Adrenal gland (tissue), 12 donors: ENCODE results near the gene INSYN1. TPM values are rescaled to one million over a fixed set of nuclear protein-coding genes. Genes with fewer than 3 reads are reported as not detected.

Source experiments
- DNase-seq, 7 donors: peaks; one replicate each; pipeline ENCODE4 v3.0.0-alpha.2; 2019 to 2020
- H3K27ac ChIP-seq, 5 donors: fragments of 200-600 bp; sonication (generic) in 4 of 5; 1 replicate in 3 of 5; 2 replicates in 2 of 5; pipeline versions ENCODE4 v1.5.1 to v1.8.0; 2016 to 2020; ENCODE audit warnings: mild to moderate bottlenecking in 1 of 5
- H3K27me3 ChIP-seq: fragments of 200-600 bp; 2 replicates; pipeline ENCODE4 v1.8.0; 2021
- H3K36me3 ChIP-seq, 2 donors: fragments of 200-600 bp; replicated peaks in 1 of 2; 1 replicate in 1 of 2; 2 replicates in 1 of 2; pipeline versions ENCODE4 v1.5.1 to v1.8.0; 2018 to 2022
- H3K4me1 ChIP-seq, 2 donors: fragments of 200-600 bp; replicated peaks in 1 of 2; 1 replicate in 1 of 2; 2 replicates in 1 of 2; pipeline versions ENCODE4 v1.5.1 to v1.8.0; 2018 to 2021
- H3K4me3 ChIP-seq, 4 donors: fragments of 200-600 bp; sonication (generic) in 3 of 4; one replicate each; pipeline ENCODE4 v1.5.1; 2016 to 2018
- H3K9me3 ChIP-seq, 3 donors: fragments of 200-600 bp; sonication (generic) in 1 of 3; replicated peaks in 1 of 3; 1 replicate in 2 of 3; 2 replicates in 1 of 3; pipeline versions ENCODE4 v1.5.1 to v1.8.0; 2016 to 2021
- CTCF ChIP-seq, 6 experiments: fragments of 450-650 bp in 4 of 6; fragments of 200-600 bp in 2 of 6; sonication (generic) in 1 of 6; IDR thresholded peaks; 1 replicate in 5 of 6; 2 replicates in 1 of 6; pipeline versions ENCODE4 v1.5.1 to v1.8.0; 2016 to 2021; ENCODE audit warnings: antibody characterized with exemption in 6 of 6, mild to moderate bottlenecking in 2 of 6, moderate library complexity in 1 of 6
- POLR2A ChIP-seq, 2 donors: fragments of 450-650 bp; IDR thresholded peaks; one replicate each; pipeline ENCODE4 v1.6.1; 2017; ENCODE audit warnings: antibody characterized with exemption in 2 of 2, mild to moderate bottlenecking in 2 of 2, moderate library complexity in 1 of 2
- WGBS, 4 donors: extraction: QIAGEN DNeasy Blood & Tissue Kit in 2 of 4; methylation state at CpG; one replicate each; pipeline versions ENCODE4 v1.1.5 to v1.1.7; 2013 to 2017; 5-methylcytosine and 5-hydroxymethylcytosine counted together
- intact Hi-C, 2 donors: fragments of 100-400 bp; cut with DNase I; formaldehyde crosslinking; loops; one replicate each; pipeline versions ENCODE4 v1.14.1 to v1.15.0; 2022 to 2023
- polyA plus RNA-seq, 3 donors: library from polyadenylated mRNA; stranded (reverse); fragments of 200-250 nt in 2 of 3; fragments of 350-450 nt in 1 of 3; fragmentation: Illumina TruSeq in 1 of 3; extraction: RNeasy Lipid Tissue Mini Kit (QIAGEN cat#74804) in 1 of 3; gene quantifications; one replicate each; pipeline ENCODE4 v1.2.3, GENCODE V29; 2013 to 2014
- total RNA-seq, 9 donors: library from RNA; depleted of rRNA in 4 of 9; stranded (reverse); fragments of >200 nt in 4 of 9; fragments of 120-200 nt in 1 of 9; fragmentation: NEBNext Ultra II Directional in 1 of 9; extraction: Animal tissue kit (Norgen Biotek cat#: 25700) in 1 of 9; gene quantifications; one replicate each; pipeline versions ENCODE4 v1.1.0 to v1.2.4, GENCODE V29; 2013 to 2023
- donor health status: healthy with polysubstance abuse.
- donor health status: Bipolar disorder and iron deficiency.
- donor health status: DM: yes; HTN: yes; CAD: no.
- donor health status: DM: no; HTN: no; CAD: no.
- donor health status: DM: no; HTN: no; CAD: no.
- donor health status: DM: yes; HTN: yes; CAD: no.

The INSYN1 gene
- total and polyA plus RNA-seq, 12 donors = 0.68 to 19.5 (median 3.7) TPM

- Histone ChIP-seq H3K4me1 (peaks cover 33 to 53% of the 10 kb centered on the region in 2 donors), H3K27me3 (no peaks in the 10 kb centered on the region), H3K27ac (peak overlapping the region in 4 of 5 donors; percentile 1 to 74 (median 64)), H3K9me3 (no peaks in the 10 kb centered on the region), H3K4me3 (no peak overlapping the region), H3K36me3 (peaks cover 0 to 4% of the 10 kb centered on the region in 2 donors)
- WGBS, 4 donors = 63 to 70% (median 63%) methylated on average over 9 to 16 of the region's 16 CpGs
- intact Hi-C loops = no loop called here
- DNase-seq = no peak
- TF ChIP-seq POLR2A (IDR thresholded peaks at IDR 0.05) (no peak), CTCF (IDR thresholded peaks at IDR 0.05) (no peak)
Observed at GRCh38 chr15:73695773-73696640, 57.1 kb downstream of the INSYN1 start.

GRCh38 chr15:73694419-73694818 is 58.7 kb downstream of the INSYN1 start:
- intact Hi-C loops = no loop called here
- TF ChIP-seq POLR2A (IDR thresholded peaks at IDR 0.05) (no peak), CTCF (IDR thresholded peaks at IDR 0.05) (no peak)
- Histone ChIP-seq H3K9me3 (no peaks in the 10 kb centered on the region), H3K27ac (no peak overlapping the region), H3K4me1 (peaks cover 43 to 69% of the 10 kb centered on the region in 2 donors), H3K4me3 (no peak overlapping the region), H3K27me3 (no peaks in the 10 kb centered on the region), H3K36me3 (peaks cover 0 to 4% of the 10 kb centered on the region in 2 donors)
- WGBS, 4 donors = 58 to 66% (median 64%) methylated on average over 5 of the region's 5 CpGs
- DNase-seq = no peak

GRCh38 chr15:73691396-73691795 is 61.8 kb downstream of the INSYN1 start:
- TF ChIP-seq POLR2A (IDR thresholded peaks at IDR 0.05) = peak in 1 of 2 donors; percentile 64
- TF ChIP-seq CTCF (IDR thresholded peaks at IDR 0.05) = peak in 3 of 6 experiments; percentile 12 to 20 (median 15)
- Histone ChIP-seq H3K4me1 (peaks cover 60 to 81% of the 10 kb centered on the region in 2 donors), H3K4me3 (no peak overlapping the region), H3K36me3 (no peaks in the 10 kb centered on the region), H3K27me3 (no peaks in the 10 kb centered on the region), H3K27ac (peak overlapping the region in 3 of 5 donors; percentile 36 to 93 (median 55)), H3K9me3 (no peaks in the 10 kb centered on the region)
- intact Hi-C loops = no loop called here
- DNase-seq = peak; percentile 77 to 95 (median 90)
- 50 to 58% (median 56%) methylated on average over 6 of the region's 6 CpGs for WGBS, 4 donors

GRCh38 chr15:73688455-73688854 is 64.7 kb downstream of the INSYN1 start:
- Histone ChIP-seq H3K4me3 (no peak overlapping the region), H3K9me3 (no peaks in the 10 kb centered on the region), H3K27me3 (no peaks in the 10 kb centered on the region), H3K27ac (peak overlapping the region; percentile 75 to 97 (median 93)), H3K36me3 (no peaks in the 10 kb centered on the region), H3K4me1 (peaks cover 63 to 68% of the 10 kb centered on the region in 2 donors)
- peak; percentile 70 to 90 (median 86) for DNase-seq
- WGBS, 4 donors = 67 to 71% (median 67%) methylated on average over 5 to 6 of the region's 6 CpGs
- intact Hi-C loops = no loop called here
- TF ChIP-seq POLR2A (IDR thresholded peaks at IDR 0.05) = peak in 1 of 2 donors; percentile 62
- TF ChIP-seq CTCF (IDR thresholded peaks at IDR 0.05) = no peak
